Measurements from ENCODE around the gene FNDC3B.

The FNDC3B gene

GRCh38 chr3:172442606-172443005 is 403.2 kb downstream of the FNDC3B start:
- DNase-seq (ENCODE audit: low read depth, low spot score), result no peak
- no peak overlapping the region for H3K27ac ChIP-seq

DNA sequence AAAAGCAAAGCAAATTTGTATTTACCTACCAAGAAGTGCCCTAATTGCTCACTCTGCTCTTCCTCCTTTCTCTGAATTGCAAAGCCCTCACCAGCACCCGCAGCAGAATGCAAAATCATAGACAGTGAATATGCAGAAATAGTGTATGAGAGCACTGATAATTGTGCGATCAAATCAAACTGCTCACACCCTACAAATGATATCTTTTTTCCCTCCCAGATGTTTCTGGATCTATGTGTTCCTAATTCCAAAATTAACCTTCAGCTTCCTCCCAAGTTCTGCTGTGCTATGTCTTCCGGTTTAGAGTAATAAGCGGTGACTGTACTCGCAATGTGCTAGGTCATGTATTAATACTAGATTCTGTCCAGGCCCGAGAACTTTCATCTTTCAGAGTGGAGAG is 405.4 kb downstream of the FNDC3B start:
- no peak overlapping the region for H3K27ac ChIP-seq
- DNase-seq (ENCODE audit: low read depth, low spot score), result no peak

- DNase-seq (ENCODE audit: low read depth, low spot score), result no peak
- no peak overlapping the region for H3K27ac ChIP-seq
Observed at GRCh38 chr3:172446198-172446597, 406.8 kb downstream of the FNDC3B start.

DNA sequence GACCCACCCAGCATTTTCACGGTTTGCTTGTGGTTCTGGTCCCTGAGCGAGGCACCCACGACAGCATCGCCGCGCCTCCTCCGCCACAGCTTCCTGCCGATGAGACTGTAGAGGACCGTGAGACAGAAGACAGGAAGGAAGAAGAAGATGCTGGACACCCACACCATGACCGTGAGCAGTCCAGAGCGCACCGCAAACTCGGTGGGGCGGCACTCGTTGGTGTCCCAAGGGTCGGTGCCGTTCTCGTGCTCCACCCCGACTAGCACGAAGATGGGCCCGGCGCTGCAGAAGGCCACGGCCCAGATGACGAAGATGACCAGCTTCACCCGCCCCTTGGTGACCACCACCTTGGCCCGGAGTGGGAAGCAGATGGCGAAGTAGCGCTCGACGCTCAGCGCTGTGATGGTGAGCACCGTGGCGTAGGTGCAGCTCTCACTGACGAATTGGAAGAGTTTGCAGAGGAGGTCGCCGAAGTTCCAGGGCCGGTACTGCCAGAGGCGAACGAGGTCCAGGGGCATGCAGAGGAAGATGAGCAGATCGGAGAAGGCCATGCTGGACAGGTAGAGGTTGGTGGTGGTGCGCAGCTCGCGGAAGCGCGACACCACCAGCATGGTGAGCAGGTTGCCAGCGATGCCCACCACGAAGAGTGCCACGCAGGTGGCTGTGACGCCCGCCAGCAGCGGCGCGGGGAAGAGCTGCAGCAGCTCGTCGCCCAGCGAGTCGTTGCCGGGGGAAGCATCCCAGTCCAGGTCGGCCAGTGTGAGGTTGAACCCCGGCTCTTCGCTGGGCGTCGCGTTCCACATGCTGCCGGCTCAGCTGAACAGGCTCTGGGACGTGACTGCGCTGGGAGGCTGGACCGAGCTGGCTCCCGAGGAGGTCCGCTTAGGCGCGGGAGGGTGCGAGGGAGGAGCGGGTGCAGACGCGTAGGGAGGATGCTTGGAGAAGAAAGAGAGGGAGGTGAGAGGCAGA is 408.5 kb downstream of the FNDC3B start, which contains the start of gene GHSR:
Gene GHSR, minus strand, starts transcription at position 846 of the 969 bp plus-strand sequence. Its CDS starts 43 bp downstream, at position 803.
- no peak within 1 kb of the TSS for H3K27ac ChIP-seq
- no peak for DNase-seq (ENCODE audit: low read depth, low spot score)

DNA sequence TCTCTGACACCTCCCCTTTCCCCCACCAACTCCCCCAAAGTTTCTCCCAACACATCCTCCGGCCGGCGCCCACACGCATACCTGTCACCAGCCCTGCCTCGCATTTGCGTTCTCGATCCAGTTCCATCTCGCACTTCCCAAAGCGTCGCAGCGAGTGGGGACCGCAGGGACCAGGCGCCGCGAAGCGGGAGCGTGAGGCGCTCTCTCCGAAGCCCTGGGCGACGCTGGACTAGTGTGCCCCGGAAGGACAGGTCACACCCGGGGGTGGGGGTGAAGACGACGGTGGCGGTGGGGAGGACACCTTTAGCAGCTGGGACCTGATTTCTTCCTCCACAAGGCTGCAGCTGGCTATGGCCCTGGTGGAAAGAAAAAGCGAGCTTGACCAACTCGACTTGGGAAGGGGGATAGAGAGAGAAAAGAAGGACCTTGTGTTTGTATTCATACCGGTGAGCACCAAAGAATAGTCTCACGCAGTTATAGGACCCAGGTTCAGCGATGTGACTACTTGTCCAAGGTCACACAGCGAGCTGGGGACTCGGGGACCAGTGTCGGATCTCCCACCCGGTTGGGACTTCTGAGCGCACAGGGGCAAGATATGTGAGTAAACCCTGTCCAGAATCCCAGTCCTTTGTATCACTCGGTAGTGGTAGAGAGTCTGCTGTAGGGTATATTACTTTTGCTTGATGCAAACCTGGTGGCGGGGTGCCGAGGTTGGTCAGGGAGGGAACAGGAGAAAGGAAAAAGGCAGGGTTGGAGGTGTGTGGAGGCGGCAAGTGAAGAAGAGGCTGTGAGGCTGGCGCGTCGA is 409.5 kb downstream of the FNDC3B start:
- DNase-seq (ENCODE audit: low read depth, low spot score), result no peak
- H3K27ac ChIP-seq, result no peak overlapping the region

GRCh38 chr3:172449466-172450149 is 410.2 kb downstream of the FNDC3B start:
- DNase-seq (ENCODE audit: low read depth, low spot score), result no peak
- H3K27ac ChIP-seq, result no peak overlapping the region

Measured in epithelial cell of prostate (primary cell).